SK-N-SH treated with all-trans-retinoic acid at 6 μM for 48 hours (cell line): Measurements from ENCODE around the gene TSPAN10.

Experiments
- ATAC-seq: fragments of 200-7000 bp; cut with Tn5 transposase; 3 replicates; pipeline ENCODE4 v1.9.1; 2020; ENCODE audit warnings: mild to moderate bottlenecking, moderate library complexity
- BACH2 ChIP-seq: fragments of 250-450 bp; sonication (Bioruptor Pico); IDR thresholded peaks from 2 replicates; pipeline ENCODE4 v1.9.0; 2021; ENCODE audit warnings: mild to moderate bottlenecking, borderline replicate concordance
- CSDC2 ChIP-seq: fragments of 250-450 bp; sonication (Bioruptor Pico); IDR thresholded peaks from 2 replicates; pipeline ENCODE4 v1.5.0; 2020; ENCODE audit warnings: mild to moderate bottlenecking, moderate library complexity
- ESRRG ChIP-seq: fragments of 250-450 bp; sonication (Bioruptor Pico); IDR thresholded peaks from 2 replicates; pipeline ENCODE4 v1.6.1; 2021; ENCODE audit warnings: mild to moderate bottlenecking
- GLIS3 ChIP-seq: fragments of 250-450 bp; sonication (Bioruptor Pico); IDR thresholded peaks from 2 replicates; pipeline ENCODE4 v1.5.0; 2020; ENCODE audit warnings: mild to moderate bottlenecking, moderate library complexity
- ISL1 ChIP-seq: fragments of 250-450 bp; sonication (Bioruptor Pico); IDR thresholded peaks from 2 replicates; pipeline ENCODE4 v2.1.2; 2022; ENCODE audit warnings: mild to moderate bottlenecking, moderate library complexity
- OSR1 ChIP-seq: fragments of 250-450 bp; sonication (Bioruptor Pico); IDR thresholded peaks from 2 replicates; pipeline ENCODE4 v1.8.0; 2022; ENCODE audit warnings: moderate library complexity, mild to moderate bottlenecking, inconsistent platforms
- PPARA ChIP-seq: fragments of 250-450 bp; sonication (Bioruptor Pico); IDR thresholded peaks from 2 replicates; pipeline ENCODE4 v1.5.0; 2020; ENCODE audit warnings: mild to moderate bottlenecking, borderline replicate concordance
- RARB ChIP-seq: fragments of 250-450 bp; sonication (Bioruptor Pico); IDR thresholded peaks from 2 replicates; pipeline ENCODE4 v1.8.0; 2021; ENCODE audit warnings: mild to moderate bottlenecking, moderate library complexity
- SNAI2 ChIP-seq: fragments of 250-450 bp; sonication (Bioruptor Pico); IDR thresholded peaks from 2 replicates; pipeline ENCODE4 v1.5.0; 2020; ENCODE audit warnings: mild to moderate bottlenecking, moderate library complexity
- TCF4 ChIP-seq: fragments of 250-450 bp; sonication (Bioruptor Pico); IDR thresholded peaks from 2 replicates; pipeline ENCODE4 v1.8.0; 2021; ENCODE audit warnings: mild to moderate bottlenecking, moderate library complexity, borderline replicate concordance
- TOX ChIP-seq: fragments of 250-450 bp; sonication (Bioruptor Pico); IDR thresholded peaks from 2 replicates; pipeline ENCODE4 v1.8.0; 2021; ENCODE audit warnings: mild to moderate bottlenecking, moderate library complexity, borderline replicate concordance
- ZC3H10 ChIP-seq: fragments of 250-450 bp; sonication (Bioruptor Pico); IDR thresholded peaks from 2 replicates; pipeline ENCODE4 v1.5.1; 2021; ENCODE audit warnings: mild to moderate bottlenecking, moderate library complexity
- ZFP3 ChIP-seq: fragments of 250-450 bp; sonication (Bioruptor Pico); IDR thresholded peaks from 2 replicates; pipeline ENCODE4 v1.5.0; 2020; ENCODE audit warnings: mild to moderate bottlenecking, moderate library complexity
- ZNF565 ChIP-seq: fragments of 450-650 bp; formaldehyde crosslinking; conservative IDR thresholded peaks from 2 replicates; pipeline ENCODE4 v1.5.0; 2020; ENCODE audit warnings: low read depth, mild to moderate bottlenecking, moderate library complexity
- ZNF70 ChIP-seq: fragments of 450-650 bp; formaldehyde crosslinking; IDR thresholded peaks from 2 replicates; pipeline ENCODE4 v1.5.0; 2020; ENCODE audit warnings: mild to moderate bottlenecking, moderate library complexity
- ZNF8 ChIP-seq: fragments of 450-650 bp; formaldehyde crosslinking; IDR thresholded peaks from 2 replicates; pipeline ENCODE4 v1.5.0; 2020; ENCODE audit warnings: mild to moderate bottlenecking, moderate library complexity
- TF ChIP-seq, protein P1 (sequence below): fragments of 250-450 bp; sonication (Bioruptor Pico); IDR thresholded peaks from 2 replicates; pipeline ENCODE4 v1.5.1; 2020; ENCODE audit warnings: low read depth, mild to moderate bottlenecking, moderate library complexity
- TF ChIP-seq, protein P2 (sequence below): fragments of 250-450 bp; sonication (Bioruptor Pico); IDR thresholded peaks from 2 replicates; pipeline ENCODE4 v1.8.0; 2021; ENCODE audit warnings: low read depth, mild to moderate bottlenecking, moderate library complexity, borderline replicate concordance
- TF ChIP-seq, protein P3 (sequence below): fragments of 250-450 bp; sonication (Bioruptor Pico); IDR thresholded peaks from 2 replicates; pipeline ENCODE4 v1.5.1; 2021; ENCODE audit warnings: mild to moderate bottlenecking, moderate library complexity
- TF ChIP-seq, protein P4 (sequence below): fragments of 250-450 bp; sonication (Bioruptor Pico); IDR thresholded peaks from 2 replicates; pipeline ENCODE4 v1.8.0; 2020; ENCODE audit warnings: mild to moderate bottlenecking, moderate library complexity, borderline replicate concordance

The TSPAN10 gene

DNA sequence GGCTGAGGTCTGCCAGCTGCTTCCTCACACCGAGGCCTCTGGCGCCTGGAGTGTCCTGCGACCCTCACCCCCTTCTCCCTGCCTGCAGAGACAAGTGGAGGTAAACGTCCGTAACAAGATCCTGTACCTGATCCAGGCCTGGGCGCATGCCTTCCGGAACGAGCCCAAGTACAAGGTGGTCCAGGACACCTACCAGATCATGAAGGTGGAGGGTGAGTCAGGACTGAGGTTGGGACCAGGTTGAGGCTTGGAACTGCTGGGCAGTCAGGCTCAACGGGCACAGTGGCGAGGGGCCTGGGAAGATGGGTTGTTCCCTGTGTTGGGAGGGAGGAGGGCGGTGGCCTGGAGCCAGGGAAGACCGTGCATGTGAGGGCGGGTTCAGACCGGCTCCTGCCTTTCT, 51.6 kb downstream of the TSPAN10 start:
- no peak for TF ChIP-seq BACH2 (CRISPR knock-in tag)
- TF ChIP-seq RARB, result no peak
- no peak for TF ChIP-seq ESRRG
- no peak for TF ChIP-seq TOX
- no peak for TF ChIP-seq ISL1 (CRISPR knock-in tag)
- no peak for TF ChIP-seq PPARA
- TF ChIP-seq, all 23 proteins: peak for 0
- ATAC-seq, result no peak

DNA sequence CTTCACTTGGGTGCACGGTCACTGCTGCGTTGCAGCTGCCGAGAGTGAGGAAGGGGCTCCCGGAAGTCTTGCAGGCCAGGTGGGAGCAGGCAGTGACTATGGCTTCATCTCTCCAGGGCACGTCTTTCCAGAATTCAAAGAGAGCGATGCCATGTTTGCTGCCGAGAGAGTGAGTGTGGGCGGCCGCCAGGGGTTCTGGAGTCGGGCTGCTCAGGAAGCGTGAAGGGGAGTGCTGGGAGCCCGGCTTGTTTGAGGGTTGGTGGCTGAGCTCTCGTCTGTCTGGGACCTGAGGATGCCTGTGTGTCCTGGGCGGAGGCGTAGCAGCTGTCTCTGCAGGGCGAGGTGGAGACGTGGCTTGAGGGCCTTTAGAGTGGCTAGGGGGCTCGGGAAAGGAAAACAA, 53.1 kb downstream of the TSPAN10 start:
- TF ChIP-seq PPARA (no peak), GLIS3 (CRISPR knock-in tag) (no peak), SNAI2 (CRISPR knock-in tag) (no peak)
- TF ChIP-seq, protein P1, sequence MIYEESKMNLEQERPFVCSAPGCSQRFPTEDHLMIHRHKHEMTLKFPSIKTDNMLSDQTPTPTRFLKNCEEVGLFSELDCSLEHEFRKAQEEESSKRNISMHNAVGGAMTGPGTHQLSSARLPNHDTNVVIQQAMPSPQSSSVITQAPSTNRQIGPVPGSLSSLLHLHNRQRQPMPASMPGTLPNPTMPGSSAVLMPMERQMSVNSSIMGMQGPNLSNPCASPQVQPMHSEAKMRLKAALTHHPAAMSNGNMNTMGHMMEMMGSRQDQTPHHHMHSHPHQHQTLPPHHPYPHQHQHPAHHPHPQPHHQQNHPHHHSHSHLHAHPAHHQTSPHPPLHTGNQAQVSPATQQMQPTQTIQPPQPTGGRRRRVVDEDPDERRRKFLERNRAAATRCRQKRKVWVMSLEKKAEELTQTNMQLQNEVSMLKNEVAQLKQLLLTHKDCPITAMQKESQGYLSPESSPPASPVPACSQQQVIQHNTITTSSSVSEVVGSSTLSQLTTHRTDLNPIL (CRISPR knock-in tag), result no peak
- TF ChIP-seq, all 23 proteins: peak for 0
- ATAC-seq, result no peak

DNA sequence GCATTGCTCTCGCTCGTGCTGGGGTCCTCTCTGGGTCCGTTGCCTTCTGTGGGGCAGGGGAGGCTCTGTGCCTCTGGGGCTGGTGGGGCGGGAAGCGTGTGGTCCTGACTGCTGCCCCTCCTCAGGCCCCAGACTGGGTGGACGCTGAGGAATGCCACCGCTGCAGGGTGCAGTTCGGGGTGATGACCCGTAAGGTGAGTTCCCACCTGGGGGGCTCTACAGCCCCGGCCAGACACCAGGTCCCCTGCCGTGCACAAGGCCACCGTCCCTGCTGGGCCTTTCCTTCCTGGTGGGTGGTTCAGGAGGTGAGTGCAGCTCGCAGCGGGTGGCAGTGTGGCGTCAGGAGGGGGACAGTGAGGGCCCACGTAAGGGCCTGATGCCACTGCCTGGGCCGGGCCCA, 53.6 kb downstream of the TSPAN10 start:
- TF ChIP-seq TOX (no peak), OSR1 (CRISPR knock-in tag) (no peak), ZFP3 (CRISPR knock-in tag) (no peak), PPARA (no peak), RARB (no peak), ISL1 (CRISPR knock-in tag) (no peak), CSDC2 (CRISPR knock-in tag) (no peak)
- TF ChIP-seq, protein P2, sequence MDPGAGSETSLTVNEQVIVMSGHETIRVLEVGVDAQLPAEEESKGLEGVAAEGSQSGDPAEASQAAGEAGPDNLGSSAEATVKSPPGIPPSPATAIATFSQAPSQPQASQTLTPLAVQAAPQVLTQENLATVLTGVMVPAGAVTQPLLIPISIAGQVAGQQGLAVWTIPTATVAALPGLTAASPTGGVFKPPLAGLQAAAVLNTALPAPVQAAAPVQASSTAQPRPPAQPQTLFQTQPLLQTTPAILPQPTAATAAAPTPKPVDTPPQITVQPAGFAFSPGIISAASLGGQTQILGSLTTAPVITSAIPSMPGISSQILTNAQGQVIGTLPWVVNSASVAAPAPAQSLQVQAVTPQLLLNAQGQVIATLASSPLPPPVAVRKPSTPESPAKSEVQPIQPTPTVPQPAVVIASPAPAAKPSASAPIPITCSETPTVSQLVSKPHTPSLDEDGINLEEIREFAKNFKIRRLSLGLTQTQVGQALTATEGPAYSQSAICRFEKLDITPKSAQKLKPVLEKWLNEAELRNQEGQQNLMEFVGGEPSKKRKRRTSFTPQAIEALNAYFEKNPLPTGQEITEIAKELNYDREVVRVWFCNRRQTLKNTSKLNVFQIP (CRISPR knock-in tag), result no peak
- TF ChIP-seq, protein P1 (CRISPR knock-in tag), result no peak
- ATAC-seq, result no peak

DNA sequence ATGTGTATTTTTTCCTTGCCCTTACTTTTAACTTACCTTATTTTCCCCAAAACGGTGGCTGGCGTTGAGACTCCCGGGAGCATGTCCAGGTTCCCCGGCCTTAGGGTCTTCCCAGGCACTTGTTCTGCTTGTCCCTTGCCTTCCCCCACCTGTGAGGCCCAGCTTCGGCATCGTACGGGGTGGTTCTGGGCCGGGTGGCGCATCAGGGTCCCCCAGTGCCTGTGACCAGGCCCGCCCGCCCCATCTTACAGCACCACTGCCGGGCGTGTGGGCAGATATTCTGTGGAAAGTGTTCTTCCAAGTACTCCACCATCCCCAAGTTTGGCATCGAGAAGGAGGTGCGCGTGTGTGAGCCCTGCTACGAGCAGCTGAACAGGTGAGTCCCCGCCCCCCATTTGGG, 54.2 kb downstream of the TSPAN10 start:
- TF ChIP-seq ZNF70 (CRISPR knock-in tag), result no peak
- TF ChIP-seq, protein P3, sequence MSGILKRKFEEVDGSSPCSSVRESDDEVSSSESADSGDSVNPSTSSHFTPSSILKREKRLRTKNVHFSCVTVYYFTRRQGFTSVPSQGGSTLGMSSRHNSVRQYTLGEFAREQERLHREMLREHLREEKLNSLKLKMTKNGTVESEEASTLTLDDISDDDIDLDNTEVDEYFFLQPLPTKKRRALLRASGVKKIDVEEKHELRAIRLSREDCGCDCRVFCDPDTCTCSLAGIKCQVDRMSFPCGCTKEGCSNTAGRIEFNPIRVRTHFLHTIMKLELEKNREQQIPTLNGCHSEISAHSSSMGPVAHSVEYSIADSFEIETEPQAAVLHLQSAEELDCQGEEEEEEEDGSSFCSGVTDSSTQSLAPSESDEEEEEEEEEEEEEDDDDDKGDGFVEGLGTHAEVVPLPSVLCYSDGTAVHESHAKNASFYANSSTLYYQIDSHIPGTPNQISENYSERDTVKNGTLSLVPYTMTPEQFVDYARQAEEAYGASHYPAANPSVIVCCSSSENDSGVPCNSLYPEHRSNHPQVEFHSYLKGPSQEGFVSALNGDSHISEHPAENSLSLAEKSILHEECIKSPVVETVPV (CRISPR knock-in tag), result no peak
- TF ChIP-seq, protein P4, sequence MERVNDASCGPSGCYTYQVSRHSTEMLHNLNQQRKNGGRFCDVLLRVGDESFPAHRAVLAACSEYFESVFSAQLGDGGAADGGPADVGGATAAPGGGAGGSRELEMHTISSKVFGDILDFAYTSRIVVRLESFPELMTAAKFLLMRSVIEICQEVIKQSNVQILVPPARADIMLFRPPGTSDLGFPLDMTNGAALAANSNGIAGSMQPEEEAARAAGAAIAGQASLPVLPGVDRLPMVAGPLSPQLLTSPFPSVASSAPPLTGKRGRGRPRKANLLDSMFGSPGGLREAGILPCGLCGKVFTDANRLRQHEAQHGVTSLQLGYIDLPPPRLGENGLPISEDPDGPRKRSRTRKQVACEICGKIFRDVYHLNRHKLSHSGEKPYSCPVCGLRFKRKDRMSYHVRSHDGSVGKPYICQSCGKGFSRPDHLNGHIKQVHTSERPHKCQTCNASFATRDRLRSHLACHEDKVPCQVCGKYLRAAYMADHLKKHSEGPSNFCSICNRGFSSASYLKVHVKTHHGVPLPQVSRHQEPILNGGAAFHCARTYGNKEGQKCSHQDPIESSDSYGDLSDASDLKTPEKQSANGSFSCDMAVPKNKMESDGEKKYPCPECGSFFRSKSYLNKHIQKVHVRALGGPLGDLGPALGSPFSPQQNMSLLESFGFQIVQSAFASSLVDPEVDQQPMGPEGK, result no peak
- TF ChIP-seq TCF4 (CRISPR knock-in tag), result no peak
- no peak for TF ChIP-seq SNAI2 (CRISPR knock-in tag)
- TF ChIP-seq ZNF8 (CRISPR knock-in tag), result no peak
- TF ChIP-seq TOX, result no peak
- TF ChIP-seq ZC3H10, result no peak
- TF ChIP-seq ZNF565 (CRISPR knock-in tag), result no peak
- no peak for TF ChIP-seq ZFP3 (CRISPR knock-in tag)
- no peak for TF ChIP-seq RARB
- TF ChIP-seq ESRRG, result no peak
- no peak for ATAC-seq

DNA sequence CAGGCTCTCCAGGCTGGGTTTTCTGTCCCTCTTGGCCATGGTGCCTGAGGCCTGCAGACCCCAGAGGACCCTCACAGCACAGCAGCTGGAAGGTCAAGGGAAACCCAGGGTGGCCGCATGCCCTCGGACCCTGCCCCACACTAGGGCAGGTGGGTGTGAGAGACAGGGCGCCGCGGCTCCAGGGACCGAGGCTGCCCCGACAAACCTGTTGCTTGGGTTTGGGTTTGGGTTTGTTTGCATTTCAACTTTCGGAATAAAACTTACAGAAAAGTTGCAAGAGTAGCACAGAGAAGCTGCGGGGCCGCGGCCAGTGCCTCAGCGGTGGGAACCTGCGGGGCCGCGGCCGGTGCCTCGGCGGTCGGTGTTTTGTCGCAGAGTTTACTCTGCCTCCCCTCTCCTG, 54.6 kb downstream of the TSPAN10 start:
- ATAC-seq, result no peak
- no peak for TF ChIP-seq TOX
- TF ChIP-seq ISL1 (CRISPR knock-in tag), result no peak
